ENCODE measurements around the gene DCP2.

DCP2 gene

DNA sequence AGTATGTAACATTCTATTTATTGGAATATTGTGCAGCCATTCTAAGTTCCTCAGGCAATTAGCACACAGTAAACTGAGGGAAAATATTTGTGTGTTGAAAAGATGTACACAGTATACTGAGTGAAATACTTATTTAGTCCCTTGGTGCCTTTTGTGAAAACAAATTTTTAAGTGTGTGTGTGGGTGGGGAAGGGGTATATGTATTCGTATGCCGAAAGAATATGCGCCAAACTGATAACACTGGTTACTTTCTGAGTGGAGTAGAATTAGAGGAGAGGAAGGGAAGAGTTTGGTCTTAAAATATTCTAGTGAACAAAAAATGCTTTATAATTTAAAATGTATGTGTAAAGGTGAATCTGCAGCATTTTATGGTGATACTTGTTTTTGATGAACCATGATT, 3.1 kb downstream of the DCP2 start:
- no peak for DNase-seq (ENCODE audit: low read depth, low spot score)
- TF ChIP-seq CTCF (IDR thresholded peaks at IDR 0.05; ENCODE audit: insufficient read depth, low read length, missing control alignments): no peak
- ChIA-PET POLR2A (no interaction called here), CTCF (interaction anchor here (1.0 to 3.1 kb wide), 2 partner anchors 16 to 49 kb away, joined by 3 to 15 read pairs; no protein-coding TSS in a partner anchor)
- H3K4me3 ChIP-seq (ENCODE audit: low read depth, low read length): no peak overlapping the region

DNA sequence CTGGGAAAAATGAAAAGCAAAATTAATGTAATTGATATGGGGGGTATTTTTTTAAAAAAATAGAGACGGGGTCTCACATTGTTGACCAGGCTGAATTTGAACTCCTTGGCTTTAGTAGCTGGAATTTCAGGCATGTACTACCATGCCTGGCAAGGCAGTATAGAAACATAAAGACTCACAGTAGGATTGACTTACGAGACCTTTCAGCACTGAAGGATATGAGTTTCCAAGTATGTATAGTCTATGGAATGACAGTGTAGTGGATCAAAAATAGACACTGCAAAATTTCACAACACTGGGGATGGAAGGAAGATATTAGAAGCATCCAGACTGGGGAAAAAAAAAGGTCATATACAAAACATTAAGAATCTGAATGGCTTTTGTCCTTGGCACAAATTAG, 6.8 kb downstream of the DCP2 start:
- no peak for DNase-seq (ENCODE audit: low read depth, low spot score)
- no peak overlapping the region for H3K4me3 ChIP-seq (ENCODE audit: low read depth, low read length)

DNA sequence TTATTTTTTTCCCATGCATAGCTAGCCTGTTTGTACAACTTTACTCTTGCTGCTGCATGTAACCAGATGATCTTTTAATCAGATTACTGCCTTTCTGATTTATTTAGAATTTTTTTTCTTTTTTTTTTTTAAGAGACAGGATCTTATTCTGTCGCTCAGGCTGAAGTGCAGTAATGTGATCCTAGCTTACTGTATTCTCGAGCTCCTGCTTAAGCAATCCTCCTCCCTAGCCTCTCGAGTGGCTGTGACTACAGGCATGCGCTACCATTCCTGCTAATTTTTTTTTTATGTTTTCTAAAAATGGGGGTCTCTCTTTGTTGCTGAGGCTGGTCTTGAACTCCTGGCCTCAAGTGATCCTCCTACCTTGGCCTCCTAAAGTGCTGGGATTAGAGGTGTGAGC, 9.6 kb downstream of the DCP2 start:
- ChIA-PET CTCF (interaction anchor here (4.9 kb wide), 1 partner anchor 10 kb away, joined by 44 read pairs; no protein-coding TSS in a partner anchor), POLR2A (interaction anchor here (1.2 kb wide), 1 partner anchor 10 kb away, joined by 3 read pairs; the partner anchor contains the start of gene DCP2)
- no peak overlapping the region for H3K4me3 ChIP-seq (ENCODE audit: low read depth, low read length)
- TF ChIP-seq CTCF (IDR thresholded peaks at IDR 0.05; ENCODE audit: insufficient read depth, low read length, missing control alignments): no peak
- no peak for DNase-seq (ENCODE audit: low read depth, low spot score)

More for the DNA sequence above, 6.8 kb downstream of the DCP2 start:
- POLR2A ChIA-PET: no interaction called here
- CTCF ChIA-PET: interaction anchor here (4.9 kb wide), 1 partner anchor 13 kb away, joined by 44 read pairs; no protein-coding TSS in a partner anchor
- no peak for TF ChIP-seq CTCF (IDR thresholded peaks at IDR 0.05; ENCODE audit: insufficient read depth, low read length, missing control alignments)

DNA sequence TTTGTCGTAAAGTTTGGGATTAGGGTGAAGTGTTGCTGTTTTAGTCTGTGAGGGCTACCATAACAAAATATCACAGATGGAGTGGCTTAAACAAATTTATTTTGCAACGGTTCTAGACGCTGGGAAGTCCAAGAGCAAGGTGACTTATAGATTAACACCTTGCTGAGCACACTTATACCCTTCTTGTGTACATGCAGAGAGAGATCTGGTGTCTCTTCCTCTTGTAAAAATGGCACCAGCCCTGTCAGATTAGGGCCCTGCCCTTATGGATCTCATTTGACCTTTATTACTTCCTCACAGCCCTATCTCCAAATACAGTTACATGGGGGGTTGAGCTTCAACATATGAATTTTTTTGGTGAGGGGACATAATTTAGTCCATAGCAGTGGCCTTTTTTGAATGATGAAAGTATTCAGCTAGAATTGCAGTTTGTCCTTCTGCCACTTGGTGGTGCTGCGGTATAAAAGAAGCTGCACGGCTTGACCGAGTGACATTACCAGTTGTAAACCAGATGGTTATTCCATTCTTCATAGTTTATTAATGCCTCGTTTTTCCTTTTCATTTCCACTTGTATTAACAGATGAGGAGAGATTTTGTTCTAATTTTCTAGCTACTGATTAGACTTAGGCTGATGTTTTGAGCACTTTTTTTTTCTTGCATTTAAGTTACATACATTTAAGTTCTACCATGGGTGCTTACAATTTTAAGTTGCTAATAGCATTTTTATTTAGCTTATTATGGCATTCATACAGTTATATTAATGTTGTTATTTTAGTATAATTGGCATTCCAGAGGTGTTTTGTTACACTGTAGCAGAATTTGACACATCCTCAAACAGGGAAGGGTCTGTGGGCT, 19.4 kb downstream of the DCP2 start:
- POLR2A ChIA-PET: interaction anchor here (0.8 to 1.1 kb wide), 2 partner anchors 135 to 492 kb away, joined by 3 to 4 read pairs; partner anchors contain the start of genes MCC and SRP19
- H3K4me3 ChIP-seq (ENCODE audit: low read depth, low read length): no peak overlapping the region
- peak; percentile 78 for TF ChIP-seq CTCF (IDR thresholded peaks at IDR 0.05; ENCODE audit: insufficient read depth, low read length, missing control alignments)
- DNase-seq (ENCODE audit: low read depth, low spot score): peak; percentile 26
- CTCF ChIA-PET: interaction anchor here (0.6 to 7.9 kb wide), 80 partner anchors 10 to 668 kb away, joined by 3 to 147 read pairs (median 4); partner anchors contain the start of genes DCP2 and YTHDC2

DNA sequence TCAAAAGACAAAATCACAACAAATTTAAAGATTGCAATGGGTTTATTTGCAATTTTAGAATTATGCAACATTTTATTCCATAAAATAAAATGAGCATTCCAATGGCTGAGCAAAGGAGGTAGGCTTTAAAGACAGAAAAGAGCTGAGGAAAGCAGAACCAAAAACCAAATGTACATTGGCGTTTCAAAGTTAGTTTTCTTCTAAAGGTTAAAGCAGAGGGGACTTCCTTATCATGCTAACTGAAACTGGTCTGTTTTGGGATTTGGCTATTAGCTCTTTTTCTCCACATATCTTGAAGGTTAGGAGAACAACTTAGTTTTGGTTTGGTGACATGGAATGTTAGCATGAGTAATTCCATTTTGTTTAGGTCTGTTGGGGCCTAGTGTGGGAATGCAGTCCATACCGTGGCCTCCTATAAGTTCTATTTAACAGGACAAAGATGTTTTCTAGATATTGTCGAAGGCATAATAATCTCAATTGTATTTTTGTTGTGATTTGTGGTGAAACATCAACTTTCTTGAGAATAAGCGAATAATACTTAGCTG, 20.3 kb downstream of the DCP2 start:
- DNase-seq (ENCODE audit: low read depth, low spot score): no peak
- CTCF ChIA-PET: interaction anchor here (0.8 to 7.9 kb wide), 66 partner anchors 10 to 667 kb away, joined by 3 to 147 read pairs (median 5); partner anchors contain the start of genes DCP2 and YTHDC2
- no peak for TF ChIP-seq CTCF (IDR thresholded peaks at IDR 0.05; ENCODE audit: insufficient read depth, low read length, missing control alignments)
- POLR2A ChIA-PET: interaction anchor here (1.1 kb wide), 1 partner anchor 136 kb away, joined by 3 read pairs; the partner anchor contains the start of gene SRP19
- H3K4me3 ChIP-seq (ENCODE audit: low read depth, low read length): no peak overlapping the region

- TF ChIP-seq CTCF (IDR thresholded peaks at IDR 0.05; ENCODE audit: insufficient read depth, low read length, missing control alignments): no peak
- CTCF ChIA-PET: interaction anchor here (1.3 to 7.9 kb wide), 3 partner anchors 330 to 608 kb away, joined by 3 to 147 read pairs (median 53); partner anchors contain the start of gene YTHDC2
Observed at GRCh38 chr5:112998296-112998695, 21.7 kb downstream of the DCP2 start.

More at GRCh38 chr5:112998296-112998695, 21.7 kb downstream of the DCP2 start:
- no peak overlapping the region for H3K4me3 ChIP-seq (ENCODE audit: low read depth, low read length)
- DNase-seq (ENCODE audit: low read depth, low spot score): no peak
- POLR2A ChIA-PET: no interaction called here

Measured in AG04449 (cell line).